Gastroesophageal sphincter (tissue), 3 donors: ENCODE measurements around the gene PLEKHM3.

Experiments used
- CTCF ChIP-seq, 4 experiments: fragments of 200-600 bp in 2 of 4; fragments of 450-650 bp in 2 of 4; sonication (generic) in 1 of 4; IDR thresholded peaks; one replicate each; pipeline ENCODE4 v1.5.1; 2017 to 2019; ENCODE audit warnings: antibody characterized with exemption in 4 of 4, mild to moderate bottlenecking in 2 of 4, moderate library complexity in 2 of 4
- EP300 ChIP-seq: sonication (generic); formaldehyde crosslinking; IDR thresholded peaks from one replicate; pipeline ENCODE4 v1.6.1; 2017; ENCODE audit warnings: antibody characterized with exemption, mild to moderate bottlenecking
- POLR2A ChIP-seq, 2 donors: fragments of 450-650 bp; IDR thresholded peaks; one replicate each; pipeline ENCODE4 v1.6.1; 2017; ENCODE audit warnings: antibody characterized with exemption in 2 of 2, mild to moderate bottlenecking in 2 of 2, moderate library complexity in 1 of 2
- POLR2AphosphoS5 ChIP-seq: sonication (generic); formaldehyde crosslinking; IDR thresholded peaks from one replicate; pipeline ENCODE4 v1.6.1; 2017; ENCODE audit warnings: antibody characterized with exemption

- TF ChIP-seq CTCF (IDR thresholded peaks at IDR 0.05) (no peak), POLR2A (IDR thresholded peaks at IDR 0.05) (no peak), EP300 (no peak), POLR2AphosphoS5 (no peak)
These were observed 40.1 kb upstream of the PLEKHM3 start for GRCh38 chr2:208065476-208065875.
